H1 (cell line): ENCODE data around the gene NDUFB3. TPM values are rescaled to one million over a fixed set of nuclear protein-coding genes. Genes with fewer than 3 reads are reported as not detected.
A peak's percentile ranks its signal among the peaks of the same experiment; 100 is the strongest.

Source experiments
- CTCF ChIA-PET: fragments of 300-600 bp; sonication (Branson Sonifier 250); formaldehyde crosslinking; loops from one replicate; lab custom pipeline; 2021; ENCODE audit not compliant: partially characterized antibody; lab: Charles Lee
- POLR2A ChIA-PET: fragments of 300-600 bp; sonication (Branson Sonifier 250); formaldehyde crosslinking; loops from one replicate; lab custom pipeline; 2021; ENCODE audit warnings: inconsistent platforms; ENCODE audit not compliant: partially characterized antibody; lab: Charles Lee
- DNase-seq, 2 experiments: peaks; one replicate each; pipeline versions ENCODE4 v3.0.0 to v3.0.0-alpha.2; 2010 to 2022; ENCODE audit warnings: low spot score in 2 of 2, low read depth in 1 of 2, mixed read lengths in 1 of 2
- FAIRE-seq: peaks from 2 replicates; lab custom pipeline; 2011; peaks lifted over from hg19 to GRCh38; lab: Jason Lieb, UNC
- H2AFZ ChIP-seq: 2 replicates; pipeline ENCODE4 v1.8.1; 2012; ENCODE audit warnings: low read length, inconsistent platforms
- H2AK5ac ChIP-seq: 2 replicates; pipeline ENCODE4 v1.6.1; 2013; ENCODE audit warnings: low read depth, low read length
- H2BK120ac ChIP-seq: replicated peaks from 2 replicates; pipeline ENCODE3; 2013; ENCODE audit warnings: low read depth, low read length, inconsistent platforms
- H2BK12ac ChIP-seq: 2 replicates; pipeline ENCODE4 v1.6.1; 2013; ENCODE audit warnings: low read depth, low read length
- H2BK15ac ChIP-seq: 2 replicates; pipeline ENCODE4 v1.6.1; 2013; ENCODE audit warnings: low read length
- H2BK20ac ChIP-seq: 2 replicates; pipeline ENCODE4 v1.6.1; 2013; ENCODE audit warnings: low read length
- H2BK5ac ChIP-seq: 2 replicates; pipeline ENCODE4 v1.6.1; 2013; ENCODE audit warnings: low read depth, low read length
- H3K14ac ChIP-seq: 2 replicates; pipeline ENCODE4 v1.6.1; 2013; ENCODE audit warnings: inconsistent platforms; ENCODE audit not compliant: insufficient read length
- H3K18ac ChIP-seq: 2 replicates; pipeline ENCODE4 v1.6.1; 2013; ENCODE audit warnings: low read length; ENCODE audit errors: extremely low read depth
- H3K23ac ChIP-seq: 2 replicates; pipeline ENCODE4 v1.6.1; 2013; ENCODE audit warnings: inconsistent platforms; ENCODE audit not compliant: insufficient read length
- H3K23me2 ChIP-seq: 2 replicates; pipeline ENCODE4 v1.6.1; 2013; ENCODE audit warnings: low read depth, low read length
- H3K27ac ChIP-seq: 2 replicates; pipeline ENCODE4 v1.6.1; 2011; ENCODE audit warnings: low read depth, low read length, inconsistent platforms
- H3K27me3 ChIP-seq, 4 experiments: replicated peaks in 1 of 4; 1 replicate in 1 of 4; 2 replicates in 3 of 4; pipeline versions ENCODE4 v1.6.1 to v1.8.1; 2011 to 2013; ENCODE audit warnings: low read length in 3 of 4, mild to moderate bottlenecking in 3 of 4, inconsistent platforms in 2 of 4, mixed read lengths in 2 of 4, moderate library complexity in 1 of 4; ENCODE audit not compliant: control insufficient read depth in 3 of 4, insufficient read depth in 3 of 4; ENCODE audit errors: extremely low read depth in 1 of 4
- H3K36me3 ChIP-seq, 4 experiments: 2 replicates each; pipeline versions ENCODE4 v1.6.1 to v1.8.1; 2011 to 2013; ENCODE audit warnings: mild to moderate bottlenecking in 4 of 4, low read length in 3 of 4, moderate library complexity in 2 of 4, control low read depth in 1 of 4, inconsistent platforms in 1 of 4; ENCODE audit not compliant: insufficient read depth in 4 of 4, control insufficient read depth in 2 of 4
- H3K4ac ChIP-seq: replicated peaks from 2 replicates; pipeline ENCODE3; 2013; ENCODE audit warnings: low read length, low read depth, mixed read lengths, inconsistent platforms; ENCODE audit not compliant: insufficient read length
- H3K4me1 ChIP-seq, 4 experiments: replicated peaks in 1 of 4; 1 replicate in 1 of 4; 2 replicates in 3 of 4; pipeline versions ENCODE4 v1.6.1 to v1.8.1; 2011 to 2013; ENCODE audit warnings: low read length in 3 of 4, inconsistent platforms in 2 of 4, mixed read lengths in 1 of 4; ENCODE audit not compliant: insufficient read depth in 4 of 4, control insufficient read depth in 3 of 4
- H3K4me2 ChIP-seq, 2 experiments: 2 replicates each; pipeline versions ENCODE4 v1.6.1 to v1.8.1; 2011 to 2013; ENCODE audit warnings: low read depth in 2 of 2, low read length in 2 of 2, control low read depth in 1 of 2, inconsistent platforms in 1 of 2, mild to moderate bottlenecking in 1 of 2; ENCODE audit not compliant: insufficient read depth in 1 of 2
- H3K4me3 ChIP-seq, 4 experiments: fragments of 200-600, 300-600 bp in 1 of 4; sonication (generic), shearing (Covaris generic), sonication (Bioruptor Twin) in 1 of 4; 2 replicates each; pipeline versions ENCODE4 v1.5.1 to v1.8.1; 2011 to 2016; ENCODE audit warnings: low read length in 4 of 4, low read depth in 3 of 4, control low read depth in 2 of 4, inconsistent platforms in 2 of 4, mild to moderate bottlenecking in 2 of 4, mixed read lengths in 1 of 4, moderate library complexity in 1 of 4; ENCODE audit not compliant: insufficient read depth in 2 of 4; ENCODE audit errors: extremely low read depth in 1 of 4
- H3K56ac ChIP-seq: replicated peaks from 2 replicates; pipeline ENCODE3; 2013; ENCODE audit warnings: low read depth, mild to moderate bottlenecking, mixed read lengths, low read length, inconsistent platforms; ENCODE audit not compliant: insufficient read length
- H3K79me1 ChIP-seq: 2 replicates; pipeline ENCODE4 v1.6.1; 2013; ENCODE audit warnings: low read depth, low read length, control low read depth
- H3K79me2 ChIP-seq, 2 experiments: 2 replicates each; pipeline versions ENCODE4 v1.6.1 to v1.8.1; 2012 to 2013; ENCODE audit warnings: low read length in 2 of 2, mild to moderate bottlenecking in 2 of 2, inconsistent platforms in 1 of 2; ENCODE audit not compliant: insufficient read depth in 2 of 2, control insufficient read depth in 1 of 2
- H3K9ac ChIP-seq, 4 experiments: replicated peaks in 1 of 4; 1 replicate in 1 of 4; 2 replicates in 3 of 4; pipeline versions ENCODE4 v1.6.1 to v1.8.1; 2011 to 2013; ENCODE audit warnings: low read depth in 3 of 4, low read length in 3 of 4, control low read depth in 2 of 4, mild to moderate bottlenecking in 2 of 4, moderate library complexity in 2 of 4, inconsistent platforms in 1 of 4; ENCODE audit errors: extremely low read depth in 1 of 4
- H3K9me3 ChIP-seq, 2 experiments: 2 replicates each; pipeline versions ENCODE4 v1.6.1 to v1.8.1; 2012 to 2013; ENCODE audit warnings: mild to moderate bottlenecking in 2 of 2, moderate library complexity in 2 of 2, control low read depth in 1 of 2, inconsistent platforms in 1 of 2, low read depth in 1 of 2, low read length in 1 of 2, mixed read lengths in 1 of 2; ENCODE audit not compliant: insufficient read depth in 2 of 2
- H4K20me1 ChIP-seq, 2 experiments: replicated peaks in 1 of 2; 2 replicates each; pipeline versions ENCODE3 to v1.8.1; 2011 to 2013; ENCODE audit warnings: inconsistent platforms in 2 of 2, low read length in 2 of 2, mild to moderate bottlenecking in 1 of 2; ENCODE audit not compliant: insufficient read depth in 2 of 2, control insufficient read depth in 1 of 2
- H4K5ac ChIP-seq: 2 replicates; pipeline ENCODE4 v1.6.1; 2013; ENCODE audit warnings: low read length, low read depth, mixed read lengths, inconsistent platforms; ENCODE audit not compliant: insufficient read length
- H4K8ac ChIP-seq: 2 replicates; pipeline ENCODE4 v1.8.0; 2013; ENCODE audit warnings: mild to moderate bottlenecking, moderate library complexity, low read length, inconsistent platforms; ENCODE audit not compliant: insufficient read depth; ENCODE audit errors: extremely low read depth
- H4K91ac ChIP-seq: replicated peaks from 2 replicates; pipeline ENCODE3; 2013; ENCODE audit warnings: low read length, mixed read lengths, inconsistent platforms; ENCODE audit not compliant: insufficient read length
- CEBPB ChIP-seq: IDR thresholded peaks from 2 replicates; pipeline ENCODE4 v1.6.1; 2012; ENCODE audit warnings: low read depth, low read length
- KDM5A ChIP-seq: fragments of 200-600 bp; IDR thresholded peaks from 2 replicates; pipeline ENCODE4 v1.7.1; 2012; ENCODE audit warnings: mild to moderate bottlenecking, low read length, inconsistent platforms, mixed read lengths
- SRF ChIP-seq: IDR thresholded peaks from 2 replicates; pipeline ENCODE4 v1.6.1; 2011; ENCODE audit warnings: mild to moderate bottlenecking, low read depth, low read length, moderate library complexity
- WGBS, 2 experiments: shearing (Covaris generic) in 1 of 2; methylation state at CpG; one replicate each; pipeline versions ENCODE4 v1.1.6 to v1.1.7; 2013 to 2015; ENCODE audit warnings: low lambda C conversion rate in 2 of 2, mixed read lengths in 2 of 2, inconsistent platforms in 1 of 2, low coverage in 1 of 2, missing lambda C conversion rate in 1 of 2; ENCODE audit not compliant: insufficient replicate concordance in 2 of 2, insufficient coverage in 1 of 2, insufficient read length in 1 of 2; ENCODE audit errors: extremely low coverage in 1 of 2, missing lambda C conversion rate in 1 of 2; 5-methylcytosine and 5-hydroxymethylcytosine counted together
- polyA plus RNA-seq, 7 experiments: library from polyadenylated mRNA; depleted of rRNA in 3 of 7; stranded (reverse) in 5 of 7; unstranded in 2 of 7; fragments of >200 nt in 5 of 7; fragments of 200-250 nt in 2 of 7; gene quantifications; 1 replicate in 5 of 7; 2 replicates in 1 of 7; 4 replicates in 1 of 7; pipeline versions ENCODE4 v1.2.1 to v1.2.3, GENCODE V29; 2011 to 2013; ENCODE audit warnings: missing spikeins in 2 of 7, mixed read lengths in 2 of 7
- total RNA-seq: library from RNA; stranded (reverse); fragmentation: NEBNext Ultra II Directional; extraction: Animal tissue kit (Norgen Biotek cat#: 25700); gene quantifications from 2 replicates; pipeline ENCODE4 v1.2.1, GENCODE V29; 2021

NDUFB3 gene
- total and polyA plus RNA-seq, 2 of the 8 experiments (the other 6 are each of a cell fraction or from before 2014, with no cell fraction given), result 38.2 to 55.3 TPM

GRCh38 chr2:201116959-201117734 lies 45.3 kb downstream of the NDUFB3 start:
- Histone ChIP-seq H2BK5ac (0 out of 2 replicates have a peak overlapping the region, but pooled peaks have one; percentile 68), H3K56ac (peak overlapping the region; percentile 61), H3K36me3 (no peaks in the 10 kb centered on the region), H4K20me1 (peaks cover 0 to 2% of the 10 kb centered on the region in 2 experiments), H3K4me2 (peak overlapping the region; percentile 54 to 89), H3K9ac (peak overlapping the region in 3 of 4 experiments; percentile 56 to 79 (median 79); a peak in 6 of 7 replicates), H4K91ac (peak overlapping the region; percentile 83), H3K4ac (peak overlapping the region; percentile 58), H3K79me2 (no peaks in the 10 kb centered on the region), H3K4me1 (peaks cover 4 to 11% (median 7%) of the 10 kb centered on the region in 4 experiments), H3K23ac (no peak overlapping the region), H3K27me3 (no peaks in the 10 kb centered on the region), H3K27ac (peak overlapping the region; percentile 58), H3K23me2 (peaks cover 9% of the 10 kb centered on the region), H2BK20ac (no peak overlapping the region), H3K4me3 (peak overlapping the region; percentile 52 to 87 (median 70)), H2BK12ac (no peak overlapping the region), H4K8ac (peak overlapping the region; percentile 97), H3K9me3 (peaks cover 0 to 4% of the 10 kb centered on the region in 2 experiments; a peak in 1 of 4 replicates), H3K79me1 (no peaks in the 10 kb centered on the region), H4K5ac (peak overlapping the region; percentile 76), H2AFZ (0 out of 2 replicates have a peak overlapping the region, but pooled peaks have one; percentile 31), H3K14ac (no peak overlapping the region), H2AK5ac (no peak overlapping the region), H2BK15ac (0 out of 2 replicates have a peak overlapping the region, but pooled peaks have one; percentile 49), H3K18ac (peak overlapping the region; percentile 48; the same call in 1 of the 2 replicates), H2BK120ac (peak overlapping the region; percentile 96)
- ChIA-PET CTCF (interaction anchor here (0.7 to 2.8 kb wide), 15 partner anchors 9 to 154 kb away, joined by 3 to 21 read pairs (median 5); partner anchors contain the start of genes CASP10 and ORC2), POLR2A (interaction anchor here (0.7 to 3.7 kb wide), 10 partner anchors 10 to 253 kb away, joined by 3 to 16 read pairs (median 6); partner anchors contain the start of genes CLK1, NIF3L1, ORC2 and PPIL3)
- TF ChIP-seq KDM5A (no peak), CEBPB (peak; percentile 79), SRF (no peak)
- FAIRE-seq (no peak), DNase-seq (no peak)
- WGBS, 2 experiments, result 44% methylated on average over 22 of the region's 22 CpGs; no CpG with 5 or more reads in 1 of the 2 experiments
